Hippocampal formation (tissue), 2 donors: Measurements from ENCODE around the gene MUC6.

Experiments used
- DNase-seq, 2 donors: peaks; one replicate each; lab custom pipeline; 2025; lab: John Stamatoyannopoulos, UW

Gene MUC6

DNA sequence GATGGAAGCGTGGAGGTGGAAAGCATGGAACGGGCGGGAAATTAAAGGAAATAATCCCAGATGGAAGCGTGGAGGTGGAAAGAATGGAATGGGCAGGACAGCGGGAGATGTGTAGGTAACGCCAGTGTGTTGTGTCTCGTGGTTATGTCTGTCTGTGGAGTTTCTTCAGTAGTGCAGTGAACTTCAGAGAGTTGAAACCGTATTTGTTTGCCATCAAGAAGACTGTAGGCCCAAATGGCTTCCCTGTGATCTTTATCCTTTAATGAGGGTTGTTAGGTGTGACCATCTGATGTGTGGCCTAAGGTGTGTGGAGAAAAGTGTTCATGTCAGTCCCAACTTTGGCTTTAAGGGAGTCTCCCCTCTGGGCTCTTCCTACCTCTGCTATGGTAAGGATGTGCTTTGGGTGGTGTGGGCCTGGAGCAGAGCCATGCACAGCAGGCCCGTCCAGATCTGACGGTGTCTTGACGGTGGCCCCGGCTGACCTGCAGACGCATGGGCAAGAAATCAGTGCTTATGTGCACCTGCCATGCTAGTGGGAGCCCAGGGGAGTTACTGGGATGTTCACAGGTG is 71.2 kb downstream of the MUC6 start:
- DNase-seq: no peak

DNA sequence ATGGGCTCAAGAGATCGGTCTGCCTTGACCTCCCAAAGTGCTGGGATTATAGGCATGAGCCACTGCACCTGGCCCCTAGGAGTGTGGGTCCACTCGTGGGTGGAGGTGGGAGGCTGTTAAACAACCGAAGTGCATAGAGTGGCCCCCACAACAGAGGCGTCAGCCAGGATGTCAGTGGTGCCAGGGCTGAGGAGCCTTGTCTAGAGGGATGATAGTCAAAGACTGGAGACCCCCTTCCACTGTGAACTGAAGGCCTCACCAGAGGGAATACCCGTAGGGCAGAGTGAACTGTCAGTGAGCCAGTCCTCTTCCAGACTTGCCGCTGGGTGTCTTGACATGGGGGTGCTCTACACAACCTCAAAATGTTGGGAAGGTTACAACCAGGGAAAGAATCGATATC is 72.7 kb downstream of the MUC6 start:
- DNase-seq: no peak
